Measurements from ENCODE around the gene MAST4.

The MAST4 gene

DNA sequence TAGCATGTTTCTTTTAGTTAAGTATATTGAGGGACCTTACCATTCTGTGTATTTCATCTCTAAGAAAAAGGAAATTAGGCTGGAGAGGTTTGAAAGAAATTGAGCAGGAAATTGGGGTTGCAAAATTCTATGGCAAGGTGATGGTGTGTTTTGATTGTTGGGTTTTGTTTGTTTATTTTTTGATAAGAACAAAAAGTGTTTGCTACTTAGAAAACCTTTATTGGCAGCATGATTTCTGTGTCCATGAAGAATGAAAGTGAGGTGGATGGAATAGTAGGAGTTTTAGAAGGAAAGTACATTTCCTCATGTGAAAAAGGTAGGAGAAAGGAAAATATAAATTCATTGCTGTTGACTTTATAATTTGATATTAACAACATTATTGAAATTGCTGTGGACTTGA, 433.3 kb downstream of the MAST4 start:
- DNase-seq, result no peak

DNA sequence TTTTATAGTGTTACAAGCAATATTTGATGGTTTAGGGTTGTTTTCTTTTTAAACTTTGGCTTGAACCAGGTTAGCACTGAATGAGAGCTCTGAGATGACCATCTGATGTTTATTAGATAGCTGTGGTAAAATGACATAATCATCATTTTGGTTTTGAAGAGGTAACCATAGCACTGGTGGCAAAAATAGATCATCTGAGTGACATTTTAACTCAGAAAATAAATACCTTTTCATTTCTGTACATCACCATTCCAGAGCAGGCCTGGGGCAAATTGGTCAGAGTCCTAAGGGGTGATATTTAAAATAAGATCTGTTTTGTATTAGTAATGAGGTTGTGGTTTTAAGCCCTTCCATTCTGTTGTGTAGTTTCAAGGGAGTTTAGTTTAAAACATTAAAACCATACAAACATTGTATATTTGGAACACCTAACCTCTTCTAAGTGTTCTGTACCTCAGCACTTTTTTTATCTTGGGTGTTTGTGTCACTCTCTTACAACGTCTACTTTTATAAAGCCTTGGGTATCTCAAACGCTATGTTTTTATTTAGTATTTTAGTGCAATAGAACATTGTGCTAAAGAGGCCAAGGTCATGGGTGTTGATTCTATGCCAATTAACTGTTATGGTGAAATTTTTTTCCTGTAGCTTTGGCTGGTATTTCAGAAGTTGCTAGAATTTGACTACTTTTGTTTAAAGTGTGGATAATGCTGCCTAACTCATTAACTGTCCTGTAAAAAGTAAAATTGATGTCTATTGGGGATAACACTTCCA, 434.3 kb downstream of the MAST4 start:
- DNase-seq, result no peak

DNA sequence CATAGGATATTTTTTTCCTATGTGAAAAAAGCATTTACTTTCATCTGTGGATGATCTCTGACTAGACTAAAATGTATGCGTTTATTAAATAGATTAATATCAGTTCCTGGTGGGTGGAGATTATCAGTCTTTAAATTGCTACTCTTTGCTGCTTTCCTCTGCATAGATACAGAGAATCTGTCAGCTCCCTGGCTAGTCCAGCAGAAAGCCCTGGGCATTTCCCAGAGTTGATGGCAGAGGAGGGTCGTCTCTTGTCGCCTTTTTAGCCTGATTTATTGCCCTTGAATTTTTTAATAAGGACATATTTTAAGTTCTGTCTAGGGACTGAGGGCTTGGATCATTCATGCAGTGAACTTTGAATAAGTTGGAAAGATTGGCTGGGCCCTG, 434.9 kb downstream of the MAST4 start:
- no peak for DNase-seq

DNA sequence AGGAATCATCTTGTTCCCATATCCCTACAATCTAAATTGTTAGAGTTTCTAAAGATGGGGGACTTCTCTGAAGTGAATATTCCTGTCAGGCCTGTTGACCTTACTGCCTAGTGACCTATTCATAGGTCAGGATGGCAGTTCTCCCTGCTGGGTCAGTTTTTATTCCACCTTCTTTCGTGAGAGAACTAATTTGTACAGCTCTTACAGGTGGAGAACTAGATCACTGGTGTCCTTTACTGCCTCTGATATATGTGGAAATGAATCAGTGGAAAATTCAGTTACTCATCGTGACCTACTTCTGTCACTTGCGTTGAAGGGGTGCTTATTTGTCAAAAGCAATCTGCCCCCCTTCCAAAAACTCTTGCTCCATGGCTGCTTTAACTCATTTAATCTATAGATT, 435.5 kb downstream of the MAST4 start:
- DNase-seq, result no peak

DNA sequence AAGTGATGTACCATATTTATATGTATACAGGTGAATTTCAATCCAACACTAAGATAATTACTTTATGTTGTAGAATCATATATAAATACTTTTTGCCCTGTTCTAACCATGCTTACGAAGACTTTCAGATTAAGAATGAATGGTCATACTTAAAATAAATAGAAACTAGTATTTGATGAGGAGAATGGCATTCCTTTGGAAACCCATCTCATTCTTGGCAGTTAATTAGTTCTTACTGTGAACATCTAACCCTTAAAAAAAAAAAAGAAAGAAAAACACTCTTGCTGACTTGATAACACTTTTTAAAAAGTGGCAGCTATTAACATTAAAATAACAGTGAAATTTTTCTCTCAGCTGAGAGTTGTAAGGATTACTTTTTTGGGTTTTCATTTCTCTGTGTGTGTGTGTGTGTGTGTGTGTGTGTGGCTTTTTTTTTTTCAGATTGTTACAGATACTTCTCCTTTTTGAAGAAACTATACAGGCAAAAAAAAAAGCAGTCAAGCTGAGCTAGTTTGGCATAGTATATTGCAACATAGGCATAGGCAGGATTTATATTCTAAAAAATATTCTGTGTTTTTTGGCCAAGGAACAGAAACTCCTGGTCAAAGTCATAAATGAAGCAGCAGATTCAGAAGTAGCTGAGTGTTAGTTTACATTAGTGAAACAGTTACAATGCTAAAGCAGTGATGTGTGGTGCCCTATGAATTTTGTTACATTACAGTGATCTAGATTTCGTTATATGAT, 436.9 kb downstream of the MAST4 start:
- no peak for DNase-seq

- DNase-seq, result no peak
Measured at GRCh38 chr5:67033880-67034651, 437.9 kb downstream of the MAST4 start.

- DNase-seq, result no peak
Measured at GRCh38 chr5:67035098-67035740, 439.0 kb downstream of the MAST4 start.

DNA sequence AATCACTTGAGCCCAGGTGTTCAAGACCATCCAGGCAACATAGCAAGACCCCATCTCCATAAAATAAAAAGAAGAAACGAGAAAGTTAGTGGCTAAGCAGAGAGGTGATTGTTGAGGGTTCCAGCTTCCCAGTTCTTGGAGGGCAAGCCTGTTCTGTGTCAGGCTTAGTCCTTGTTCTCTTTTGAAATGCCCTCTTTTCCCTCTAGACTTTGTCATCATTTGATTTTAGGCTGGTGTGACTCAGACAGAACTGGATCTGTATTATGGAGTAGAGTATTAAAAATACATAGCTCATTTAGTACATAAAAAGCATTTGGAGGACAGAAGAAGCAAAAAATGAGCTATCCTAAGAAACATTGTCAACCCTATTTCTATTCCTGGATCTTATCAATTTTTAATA, 441.0 kb downstream of the MAST4 start:
- DNase-seq, result no peak

GRCh38 chr5:67038817-67039603, 442.8 kb downstream of the MAST4 start:
- DNase-seq, result no peak

DNA sequence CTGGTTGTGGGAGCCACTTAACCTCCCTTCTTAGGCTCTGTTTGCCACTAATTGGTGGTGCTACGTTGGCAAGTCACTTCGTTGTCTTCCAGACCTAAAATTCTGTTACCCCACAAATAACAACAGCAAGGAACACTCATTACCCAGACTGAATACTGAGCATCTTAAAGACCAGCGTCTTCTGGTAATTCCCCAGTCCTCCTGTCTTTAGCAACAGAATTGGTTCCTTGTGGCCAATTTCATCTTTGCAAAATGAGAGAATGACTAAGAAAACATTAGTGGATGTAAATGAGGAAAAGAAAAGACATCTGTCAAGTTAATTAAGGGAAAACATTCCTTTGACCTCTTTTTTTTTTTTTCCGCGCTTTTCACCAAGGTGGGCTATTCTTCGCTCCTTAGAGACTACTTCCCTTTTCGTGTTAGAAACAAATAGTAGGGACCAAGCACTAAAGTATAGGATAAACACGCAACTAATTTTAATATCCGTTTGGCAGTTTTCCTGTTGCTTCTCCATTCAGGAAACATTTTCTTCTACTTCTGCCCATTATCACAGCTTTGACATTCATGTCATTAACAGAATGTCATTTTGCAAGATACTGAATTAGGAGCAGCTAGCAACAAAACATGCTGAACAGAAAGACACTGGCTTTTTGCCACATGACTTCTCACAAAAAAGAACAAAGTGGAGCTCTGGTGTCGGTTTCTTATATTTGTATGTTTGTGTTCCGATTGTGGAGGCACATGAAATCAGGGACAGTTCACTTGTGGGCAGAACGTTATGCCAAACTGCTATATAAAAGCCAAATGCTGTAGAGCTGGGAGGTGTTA, 446.2 kb downstream of the MAST4 start:
- no peak for DNase-seq

DNA sequence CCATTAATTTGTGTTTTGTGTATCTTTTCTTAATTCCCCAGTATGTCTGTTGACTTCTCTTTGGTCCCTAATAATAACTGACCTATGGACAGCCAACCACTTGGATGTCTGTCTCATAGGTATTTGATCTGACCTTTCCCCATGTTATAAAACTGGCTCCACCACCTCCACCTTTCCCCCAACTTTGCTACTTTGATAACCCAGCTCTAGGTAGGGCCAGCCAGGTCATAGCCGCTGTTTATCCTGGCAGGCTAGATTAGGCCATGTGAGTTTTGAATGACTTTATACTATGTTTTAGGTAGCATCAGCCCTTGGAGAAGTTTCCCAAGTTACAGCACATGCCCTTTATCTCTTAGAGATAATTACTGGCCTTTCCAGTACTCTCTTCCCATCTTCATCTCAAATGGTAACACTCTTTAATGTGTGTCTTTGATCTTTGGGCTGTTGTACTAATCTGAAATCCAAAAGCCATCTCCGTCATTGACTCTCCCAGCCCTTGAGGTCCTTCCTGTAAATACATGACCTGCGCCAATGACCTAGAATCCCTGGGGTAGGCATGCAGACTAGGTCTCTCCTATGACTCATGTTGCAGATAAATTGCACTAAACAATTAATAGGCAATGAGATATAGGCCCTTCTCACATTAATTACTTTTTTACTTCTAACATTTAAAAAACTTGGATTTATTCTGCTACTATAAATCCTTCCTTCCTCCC, 447.8 kb downstream of the MAST4 start:
- no peak for DNase-seq

- DNase-seq, result no peak
Measured at GRCh38 chr5:67045816-67046740, 449.9 kb downstream of the MAST4 start.

DNA sequence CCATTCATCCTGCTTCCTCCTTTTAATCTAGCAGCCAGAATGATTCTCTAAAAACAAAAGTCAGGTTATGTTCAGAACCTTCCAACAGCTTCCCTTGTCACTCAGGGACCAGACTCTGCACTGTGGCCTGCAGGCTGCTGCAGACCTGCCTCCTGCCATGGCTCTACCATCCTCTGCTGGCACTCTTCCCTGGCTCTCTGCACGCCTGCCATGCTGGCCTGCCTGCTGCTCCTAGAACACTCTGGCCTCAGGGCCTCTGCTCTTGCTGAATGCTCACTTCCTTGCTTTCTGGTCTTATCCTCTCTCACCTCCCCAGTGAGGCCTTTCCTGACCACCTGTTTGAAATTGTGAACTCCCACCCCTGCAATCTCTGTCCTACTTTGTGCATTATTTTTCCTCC, 451.0 kb downstream of the MAST4 start:
- no peak for DNase-seq

DNA sequence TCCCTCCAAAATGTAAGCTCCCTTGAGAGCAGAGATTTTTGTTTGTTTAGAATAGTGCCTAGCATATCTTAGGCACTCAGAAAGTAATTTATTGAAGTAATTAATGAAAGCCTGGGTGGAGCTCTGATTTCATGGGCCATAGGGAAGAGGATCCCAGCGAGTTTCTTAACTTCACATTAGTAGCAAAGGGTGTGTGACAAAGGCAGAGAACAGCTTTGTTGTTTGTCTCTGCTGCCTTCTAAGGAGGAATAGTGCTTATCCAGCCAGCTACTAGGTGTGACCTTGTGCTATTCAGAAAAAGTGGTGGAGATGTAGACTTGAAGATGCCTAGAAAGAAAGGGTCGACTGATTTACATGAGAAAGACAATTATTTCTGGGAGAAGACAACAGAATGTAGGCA, 451.4 kb downstream of the MAST4 start:
- DNase-seq, result no peak

DNA sequence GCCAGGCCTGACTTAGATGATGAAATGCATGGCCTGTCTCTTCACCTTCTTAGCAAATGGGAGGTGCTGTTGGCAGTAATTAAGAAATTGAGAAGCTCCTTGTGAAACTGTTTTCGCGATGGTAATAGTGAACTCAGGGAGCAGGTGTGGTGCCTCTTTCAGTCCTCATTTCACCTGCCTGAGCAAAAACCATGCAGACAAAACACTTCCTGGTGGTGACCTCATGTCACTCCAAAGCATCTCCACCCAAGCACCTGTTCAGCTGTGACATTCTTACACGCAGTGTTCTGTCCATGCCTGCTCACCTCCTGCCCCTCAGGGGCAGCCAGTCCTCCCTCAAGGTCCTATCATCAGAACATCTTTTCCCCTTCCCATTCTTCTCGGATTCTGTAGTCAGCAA, 453.9 kb downstream of the MAST4 start:
- no peak for DNase-seq

DNA sequence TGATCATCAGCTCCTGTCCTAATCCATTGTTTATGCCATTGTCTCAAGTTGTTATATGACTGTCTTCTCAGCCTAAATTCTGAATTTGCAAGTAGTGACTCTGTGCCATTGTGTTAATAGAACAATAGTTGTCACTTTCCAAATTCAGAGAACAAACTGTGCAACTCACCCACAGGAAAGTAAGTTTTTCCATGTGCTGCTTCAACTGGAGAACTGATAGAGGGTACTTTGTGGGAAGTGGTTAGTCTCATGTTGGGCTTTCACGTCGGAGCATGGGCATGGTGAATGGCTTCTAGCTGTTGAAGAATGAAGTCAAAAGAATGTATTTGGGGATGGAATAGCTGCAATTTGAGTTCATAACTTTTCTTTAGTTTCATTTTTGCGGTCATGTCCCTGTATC, 454.4 kb downstream of the MAST4 start:
- no peak for DNase-seq

DNA sequence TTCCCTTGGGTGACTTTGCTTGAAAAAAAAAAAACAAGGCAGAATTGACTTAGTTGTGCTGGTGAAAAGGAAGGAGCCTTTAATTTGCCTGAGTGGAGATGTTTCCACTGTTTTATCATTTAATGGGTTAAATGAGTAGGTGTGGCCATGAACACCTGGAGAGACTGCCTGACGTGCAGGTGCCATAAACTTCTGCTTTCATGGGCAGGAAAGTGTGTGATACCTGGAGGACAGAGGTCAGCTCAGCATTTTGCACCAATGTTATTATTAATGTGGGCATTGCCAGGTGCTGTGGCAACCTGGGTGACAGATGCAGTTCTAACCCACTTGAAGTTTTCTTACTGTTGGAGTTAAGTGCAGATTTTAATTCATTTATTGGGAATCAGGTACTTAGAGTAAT, 455.0 kb downstream of the MAST4 start:
- DNase-seq, result no peak

DNA sequence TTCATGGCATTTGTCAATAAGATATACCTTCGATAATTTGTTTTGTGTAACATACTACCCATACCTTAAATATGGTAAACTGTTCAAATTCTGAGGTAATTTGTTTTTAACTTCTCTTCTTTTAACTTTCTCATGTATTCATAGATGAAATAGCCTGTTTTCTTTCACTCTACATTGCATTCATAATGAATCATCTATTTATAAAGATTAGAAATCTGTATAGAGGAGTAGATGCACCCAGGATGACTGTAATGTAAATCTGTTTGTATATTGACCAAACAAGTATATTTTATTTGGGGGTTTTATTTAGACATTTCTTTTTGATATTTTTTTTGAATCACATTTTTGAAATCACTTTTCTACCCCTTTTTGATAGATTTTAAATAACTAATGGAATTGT, 455.8 kb downstream of the MAST4 start:
- no peak for DNase-seq

- no peak for DNase-seq
Measured at GRCh38 chr5:67053229-67053628, 457.0 kb downstream of the MAST4 start.

Data from activated CD4-positive, CD25-positive, alpha-beta regulatory T cell (primary cell).